Umbilical cord (tissue), 2 donors: ENCODE measurements around the gene CREG1. TPM values are rescaled to one million over a fixed set of nuclear protein-coding genes. Genes with fewer than 3 reads are reported as not detected.
A peak's percentile ranks its signal among the peaks of the same experiment; 100 is the strongest.
"Not testable (repeated sequence)": the region's sequence is repeated elsewhere in the genome, so short reads cannot be mapped to it uniquely, and the experiment has no call there.

Experiments used
- DNase-seq: peaks from one replicate; pipeline ENCODE4 v3.0.0-alpha.2; 2015; ENCODE audit warnings: low spot score
- total RNA-seq: library from RNA; depleted of rRNA; stranded (reverse); fragments of >200 nt; gene quantifications from one replicate; pipeline ENCODE4 v1.2.3, GENCODE V29; 2014; ENCODE audit warnings: low replicate concordance; ENCODE audit not compliant: insufficient read depth

Gene CREG1
- total RNA-seq: 56.8 TPM

DNA sequence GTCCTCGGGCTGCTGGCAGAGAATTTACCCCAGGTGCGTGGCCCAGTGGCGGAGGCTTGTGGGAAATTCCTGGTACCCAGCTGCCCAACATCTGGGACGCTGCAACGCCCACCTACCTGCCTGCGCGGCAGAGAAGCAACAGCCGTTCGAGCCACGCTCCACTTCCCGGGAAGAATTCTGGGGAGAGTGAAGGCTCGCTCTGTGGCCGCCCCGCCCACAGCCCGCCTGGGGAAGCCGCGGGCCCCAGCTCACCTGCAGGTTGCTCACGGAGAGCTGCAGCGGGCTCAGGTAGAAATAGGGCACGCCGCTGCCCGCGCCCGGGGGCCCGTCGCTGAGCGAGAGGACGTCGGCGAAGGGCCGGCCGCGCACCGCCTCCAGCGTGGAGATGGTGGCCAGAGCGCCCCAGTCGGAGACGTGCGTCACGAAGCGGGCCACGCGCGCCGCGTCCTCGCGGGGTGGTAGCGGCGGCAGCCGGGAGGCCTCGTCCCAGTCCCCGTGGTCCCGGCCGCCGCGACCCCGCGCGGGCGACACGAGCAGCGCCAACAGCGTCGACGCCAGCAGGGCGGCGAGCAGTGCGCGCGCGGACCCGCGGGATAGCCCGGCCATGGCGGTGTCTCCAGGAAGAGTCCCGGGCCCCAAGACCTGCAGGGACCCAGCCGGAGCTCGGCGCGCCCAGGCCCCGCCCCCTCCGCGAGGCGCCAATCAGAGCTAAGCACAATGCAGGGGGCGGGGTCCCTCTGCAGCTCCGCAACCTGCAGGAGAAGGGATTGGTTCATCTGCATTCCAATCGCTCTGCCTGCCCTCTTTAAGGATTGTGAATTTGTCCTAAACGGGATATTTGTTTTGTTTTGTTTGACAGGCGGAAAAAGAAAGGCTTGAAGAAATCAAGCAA, at the start of gene CREG1:
Gene CREG1, minus strand, starts transcription at position 627 of the 892 bp plus-strand sequence.
- DNase-seq: peak; percentile 94

DNA sequence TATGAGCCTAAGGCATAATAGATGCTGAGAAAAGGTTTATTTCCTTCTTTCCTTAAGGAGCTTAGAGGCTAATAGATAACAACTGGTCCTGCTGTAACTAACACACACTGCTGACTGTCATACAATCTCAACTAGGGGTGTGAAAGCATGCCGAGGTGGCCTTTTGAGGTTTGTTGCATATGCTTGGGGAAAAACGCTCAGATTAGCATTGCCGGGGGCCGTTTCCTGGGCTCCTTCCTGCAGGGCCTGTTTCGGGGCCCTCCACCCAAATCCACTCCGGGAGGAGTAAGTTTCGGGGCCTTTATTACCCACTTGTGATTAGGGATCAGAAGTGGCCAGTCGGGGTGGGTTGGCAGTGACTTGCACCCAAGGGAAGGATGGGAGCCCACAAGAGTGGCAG, 49.3 kb upstream of the CREG1 start:
- DNase-seq: no peak

DNA sequence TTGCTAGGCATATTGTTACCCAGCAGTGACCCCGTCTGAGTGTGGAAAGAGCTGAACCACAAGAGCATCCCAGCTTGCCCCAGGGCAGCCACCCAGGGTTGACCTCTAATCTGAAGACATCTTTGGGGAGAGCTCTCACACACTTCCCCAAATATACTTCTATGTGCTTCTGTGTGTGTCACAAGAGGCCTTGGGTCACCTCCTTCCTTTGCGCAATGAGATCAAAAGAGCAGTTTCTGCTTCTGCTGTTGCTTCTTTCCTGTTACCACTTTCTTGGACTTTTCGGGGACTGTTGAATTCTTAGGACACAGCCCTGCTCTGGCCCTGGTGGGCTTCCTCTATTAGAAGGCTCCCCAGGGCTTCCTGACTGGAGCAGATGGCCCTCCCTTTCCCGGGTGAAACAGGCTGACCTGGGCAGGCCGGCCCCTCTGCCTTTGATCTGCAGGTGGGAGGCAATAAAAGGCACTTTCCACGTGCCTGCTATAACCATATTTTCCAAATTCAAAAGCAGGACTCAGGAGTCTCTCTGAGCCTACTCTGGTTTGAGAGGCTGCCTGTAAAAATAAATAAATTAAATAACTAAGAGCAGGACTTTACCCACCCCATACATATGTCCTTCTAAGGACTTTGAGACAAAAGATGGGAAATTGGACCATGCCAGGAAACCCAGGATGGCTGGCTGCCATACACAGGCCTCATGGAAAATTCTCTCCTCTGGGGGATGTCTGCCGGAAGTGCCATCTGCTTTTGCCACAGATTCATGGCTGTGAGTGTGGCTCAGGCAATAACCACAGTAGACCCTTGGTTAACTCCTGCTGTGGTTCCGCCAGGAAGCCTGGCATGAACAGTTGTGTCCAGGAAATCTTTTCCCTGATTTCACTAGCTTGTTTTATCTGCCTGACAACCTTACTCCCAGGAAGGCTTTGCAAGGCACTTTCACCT, 48.2 kb upstream of the CREG1 start:
- DNase-seq: peak; percentile 29

DNA sequence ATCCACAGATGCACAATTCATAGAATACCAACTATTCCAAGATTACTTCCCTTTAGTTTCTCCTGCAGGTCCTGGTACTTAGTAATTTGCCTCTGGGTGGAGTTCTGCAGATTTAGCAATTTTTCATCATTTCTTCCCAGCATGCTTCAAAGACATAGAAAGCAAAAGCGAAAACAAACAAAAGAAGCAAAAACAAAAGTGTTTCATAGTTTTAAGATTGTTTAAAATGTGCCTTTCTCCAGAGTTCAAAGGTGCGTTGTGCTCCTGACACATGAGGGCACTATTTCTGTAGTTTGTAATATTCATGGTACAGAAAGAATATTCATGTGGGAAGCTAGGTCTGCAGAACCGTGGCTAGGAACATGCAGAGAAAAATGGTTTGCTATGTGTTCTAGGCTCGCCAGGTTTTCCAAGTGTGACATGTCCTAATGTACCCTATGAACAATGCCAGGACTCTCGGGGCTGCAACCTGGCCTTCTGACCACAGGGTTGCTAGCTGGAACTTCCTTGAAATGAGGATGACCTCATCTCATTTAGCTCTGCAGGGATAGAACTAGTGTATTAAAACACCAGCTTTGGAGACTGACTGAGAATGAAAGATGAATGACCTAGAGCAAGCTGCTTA, 46.5 kb upstream of the CREG1 start:
- DNase-seq: peak; percentile 72

DNA sequence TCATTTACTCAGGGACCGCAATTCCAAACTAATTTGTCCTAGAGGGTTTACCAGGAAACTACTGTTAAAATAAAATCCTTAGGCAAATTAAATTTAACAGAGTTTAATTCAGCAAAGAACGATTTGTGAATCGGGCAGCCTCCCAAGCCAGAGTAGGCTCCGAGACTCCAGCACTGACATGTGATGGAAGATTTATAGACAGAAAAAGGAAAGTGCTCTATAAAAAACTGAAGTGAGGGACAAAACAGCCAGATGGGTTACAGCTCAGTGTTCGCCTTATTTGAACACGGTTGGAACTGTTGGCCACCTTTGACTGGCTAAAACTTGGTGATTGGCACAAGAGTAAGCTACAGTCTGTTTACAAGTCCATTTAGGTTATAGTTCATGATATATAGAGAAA, 41.3 kb upstream of the CREG1 start:
- DNase-seq: no peak

DNA sequence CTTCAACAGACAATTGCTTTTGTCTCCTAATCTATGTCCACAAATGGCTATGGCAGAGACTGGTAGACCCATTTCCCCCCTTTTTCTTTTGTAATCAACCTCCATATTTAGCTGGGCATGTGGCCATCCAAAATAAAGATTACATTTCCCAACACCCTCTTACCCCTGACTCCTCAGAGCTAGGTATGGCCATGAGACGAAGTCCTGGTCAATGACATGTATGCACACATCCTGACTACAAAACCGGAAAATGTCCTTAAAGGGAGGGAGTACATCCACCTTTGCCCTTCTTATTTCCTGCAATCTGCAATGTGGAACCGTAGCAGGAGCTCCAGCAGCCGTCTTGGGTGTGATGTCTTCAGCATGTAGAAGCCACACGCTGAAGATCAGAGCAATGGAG, 40.3 kb upstream of the CREG1 start:
- DNase-seq: no peak

DNA sequence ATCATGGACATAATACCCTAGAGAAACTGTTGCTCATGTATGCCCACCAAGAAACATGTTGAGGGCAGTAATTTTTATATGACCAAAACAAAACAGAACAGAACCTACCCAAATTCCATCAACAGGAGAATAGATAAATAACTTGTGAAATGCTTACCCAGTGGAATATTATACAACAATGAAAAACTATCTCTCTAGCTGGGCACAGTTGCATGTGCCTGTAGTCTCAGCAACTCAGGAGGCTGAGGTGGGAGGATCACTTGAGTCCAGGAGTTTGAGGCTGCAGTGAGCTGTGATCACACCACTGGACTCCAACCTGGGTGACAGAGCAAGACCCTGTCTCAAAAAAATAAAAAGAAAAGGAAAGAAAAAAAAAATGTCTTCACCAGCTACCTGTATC, 38.9 kb upstream of the CREG1 start:
- DNase-seq: no peak

DNA sequence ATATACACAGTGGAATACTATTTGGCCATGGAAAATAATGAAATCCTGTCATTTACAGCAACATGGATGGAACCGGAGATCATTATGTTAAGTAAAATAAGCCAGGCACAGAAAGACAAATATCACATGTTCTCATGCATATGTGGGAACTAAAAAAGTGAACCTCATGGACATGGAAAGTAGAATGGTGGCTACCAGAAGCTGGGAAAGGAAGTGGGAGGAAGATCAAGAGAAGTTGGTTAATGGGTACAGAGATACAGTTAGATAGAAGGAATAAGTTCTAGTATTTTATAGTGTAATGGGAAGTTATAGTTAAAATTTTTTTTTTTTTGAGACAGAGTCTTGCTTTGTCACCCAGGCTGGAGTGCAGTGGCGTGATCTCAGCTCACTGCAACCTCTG, 34.8 kb upstream of the CREG1 start:
- DNase-seq: no peak

DNA sequence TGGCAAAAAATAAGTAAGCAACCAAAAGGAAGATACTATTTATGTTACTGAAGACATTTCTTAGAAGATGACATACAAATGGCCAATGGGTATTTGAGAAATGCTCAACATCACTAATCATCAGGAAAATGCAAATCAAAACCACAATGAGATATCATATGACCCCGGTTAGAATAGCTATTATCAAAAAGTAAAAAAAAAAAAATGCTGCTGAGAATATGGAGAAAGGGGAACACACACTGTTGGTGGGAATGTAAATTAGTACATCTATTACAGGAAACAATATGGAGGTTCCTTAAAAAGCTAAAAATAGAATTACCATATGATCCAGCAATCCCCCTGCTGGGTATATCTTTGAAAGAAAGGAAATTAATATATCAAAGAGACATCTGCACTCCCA, 34.3 kb upstream of the CREG1 start:
- no peak for DNase-seq

DNA sequence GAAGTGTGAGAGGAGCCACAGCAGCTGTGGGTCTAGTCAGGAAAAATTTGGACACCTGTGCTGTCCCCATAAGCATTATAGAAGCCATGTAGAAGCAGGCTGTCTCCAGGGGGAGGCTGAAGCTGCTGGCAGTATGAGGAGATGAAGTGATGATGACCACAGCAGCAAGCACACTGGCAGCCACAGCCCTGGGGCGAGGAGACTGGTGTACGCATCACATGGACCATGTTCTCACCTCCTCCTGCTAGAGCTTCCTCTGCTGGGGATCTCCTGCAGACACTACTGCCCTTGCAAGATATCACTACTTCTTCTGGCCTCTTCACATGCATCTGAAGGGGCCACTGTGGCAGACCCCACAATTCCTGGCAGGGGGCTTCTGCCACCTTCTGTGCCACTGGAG, 33.8 kb upstream of the CREG1 start:
- DNase-seq: no peak

DNA sequence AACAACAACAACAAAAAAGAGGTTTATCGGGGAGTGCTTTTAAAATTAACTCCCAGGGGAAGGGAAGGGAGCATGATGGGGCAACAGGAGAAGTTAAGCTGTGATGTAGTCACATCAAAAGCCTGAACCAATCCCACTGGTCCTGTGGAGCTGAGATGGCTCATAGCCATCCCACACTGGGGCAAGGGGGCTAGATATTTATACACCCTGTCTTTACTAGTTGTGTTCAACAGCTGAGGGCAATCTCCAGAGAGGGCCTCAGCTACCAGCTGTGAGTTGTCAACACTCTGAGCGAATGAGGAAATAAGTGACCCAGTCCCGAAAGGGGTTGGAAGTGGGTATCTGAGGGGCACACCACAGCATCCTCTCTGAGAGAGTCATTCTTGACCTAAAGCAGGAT, 31.0 kb upstream of the CREG1 start:
- no peak for DNase-seq

DNA sequence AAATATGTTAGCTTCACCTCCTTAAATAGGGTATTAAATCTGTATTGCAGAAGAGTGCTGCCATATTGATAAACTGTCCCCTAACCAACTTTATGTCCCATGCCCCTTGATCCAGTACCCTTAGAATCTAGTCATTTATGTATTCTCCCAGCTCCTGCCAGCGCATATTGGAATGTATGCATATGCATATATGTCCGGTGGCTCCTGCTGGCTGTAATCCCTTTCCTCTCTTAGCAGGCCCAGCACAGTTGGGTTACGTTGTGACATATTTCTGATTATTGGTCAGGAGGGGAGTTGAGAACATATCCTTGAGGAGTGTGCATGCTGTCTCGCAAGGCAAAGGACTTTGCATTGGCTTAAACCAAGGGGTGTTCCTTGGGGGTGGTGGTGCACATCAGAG, 29.2 kb upstream of the CREG1 start:
- DNase-seq: no peak

DNA sequence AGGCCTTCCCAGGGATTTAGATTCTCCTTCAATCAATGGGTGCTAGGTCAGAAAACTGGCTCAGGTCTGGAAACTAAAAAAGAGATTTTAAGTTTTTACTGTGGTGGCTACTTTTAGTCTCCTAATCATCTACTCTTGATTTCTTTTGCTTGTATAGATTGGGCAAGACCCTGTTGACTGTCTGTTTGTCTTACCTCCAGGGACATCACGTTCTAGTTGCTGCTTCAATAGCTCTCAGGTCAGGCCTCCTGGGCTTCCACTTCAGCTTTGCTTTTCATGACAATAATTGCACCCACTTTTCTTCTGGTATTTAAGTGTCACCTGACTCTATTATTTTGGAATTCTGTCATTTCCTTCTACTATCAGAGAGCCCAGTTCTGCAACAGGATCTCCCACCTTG, 28.5 kb upstream of the CREG1 start:
- no peak for DNase-seq

DNA sequence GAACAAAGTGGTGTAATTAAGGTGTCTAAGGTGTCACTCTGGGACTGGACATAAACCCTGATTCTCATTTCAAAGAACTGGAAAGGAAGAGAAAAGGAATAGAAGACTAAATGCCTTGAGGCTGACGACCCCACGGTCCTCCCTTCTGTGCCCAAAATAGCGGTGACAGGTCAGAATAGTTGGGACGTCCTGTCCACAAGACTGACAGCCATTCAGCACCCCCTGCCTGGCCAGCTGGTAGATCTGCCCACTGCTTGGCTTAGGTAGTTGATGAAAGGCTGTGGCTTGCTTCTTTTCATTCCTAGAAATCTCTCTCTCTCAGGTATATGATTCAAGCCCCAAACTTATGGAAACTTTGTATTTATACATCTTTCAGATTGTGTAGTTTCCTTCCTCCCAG, 26.4 kb upstream of the CREG1 start:
- DNase-seq: no peak

DNA sequence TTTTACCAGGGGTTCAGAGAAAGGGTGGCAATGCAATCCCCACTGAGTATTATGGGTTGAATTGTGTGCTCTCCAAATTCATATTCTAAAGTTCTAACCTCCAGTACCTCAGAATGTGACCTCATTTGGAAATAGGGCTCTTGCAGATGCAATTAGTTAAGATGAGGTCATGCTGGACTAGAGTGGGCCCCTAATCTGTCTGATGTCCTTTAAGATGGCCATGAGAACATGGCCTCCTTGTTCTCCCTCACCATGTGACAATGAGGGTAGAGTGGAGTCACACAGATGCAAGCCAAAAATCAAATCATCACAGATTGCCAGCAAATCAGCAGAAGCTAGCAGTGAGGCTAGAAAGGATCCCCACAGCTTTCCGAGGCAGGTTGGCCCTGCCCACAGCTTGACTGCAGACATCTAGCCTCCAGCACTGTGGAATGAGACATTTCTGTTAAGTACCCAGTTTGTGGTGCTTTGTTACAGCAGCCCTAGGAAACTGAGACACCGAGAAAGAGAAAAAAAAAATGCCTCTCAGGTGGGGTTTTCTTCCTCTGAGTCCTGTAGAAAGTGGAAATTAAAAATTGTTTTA, 25.5 kb upstream of the CREG1 start:
- DNase-seq: no peak

DNA sequence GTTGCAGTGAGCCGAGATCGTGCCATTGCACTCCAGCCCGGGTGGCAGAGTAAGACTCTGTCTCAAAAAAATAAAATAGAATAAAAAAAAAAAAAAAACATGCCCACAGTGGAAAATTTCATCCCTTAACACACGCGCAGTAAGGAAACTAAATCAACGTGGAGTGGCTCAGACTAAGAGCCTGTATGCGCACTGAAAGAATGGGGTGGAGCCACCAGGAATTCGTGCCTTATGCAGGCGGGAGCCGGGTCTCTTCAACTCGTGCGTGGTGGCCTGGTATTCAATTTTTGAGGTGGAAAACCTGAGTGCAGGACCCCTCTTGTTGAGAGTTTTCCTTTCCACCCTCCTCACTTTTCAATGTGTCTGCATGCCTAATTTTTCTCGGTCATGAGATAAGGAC, 22.1 kb upstream of the CREG1 start:
- DNase-seq: no peak

DNA sequence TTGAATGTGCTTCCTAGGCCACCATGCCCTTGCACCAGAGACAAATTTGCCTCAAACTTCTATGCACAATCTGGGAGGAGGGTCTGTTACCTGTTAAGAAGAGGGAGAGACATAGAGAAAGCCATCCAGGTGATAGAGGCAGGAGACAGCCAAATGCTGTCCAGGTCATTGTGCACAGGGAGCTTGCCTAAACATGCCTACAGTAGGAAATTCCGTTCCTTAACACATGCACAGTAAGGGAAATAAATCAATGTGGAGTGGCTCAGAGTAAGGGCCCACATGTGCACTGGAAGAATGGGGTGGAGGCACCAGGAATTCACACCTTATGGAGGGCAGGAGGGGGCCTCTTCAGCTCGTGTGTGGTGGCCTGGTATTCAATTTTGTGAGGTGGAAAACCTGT, 19.5 kb upstream of the CREG1 start:
- DNase-seq: no peak

DNA sequence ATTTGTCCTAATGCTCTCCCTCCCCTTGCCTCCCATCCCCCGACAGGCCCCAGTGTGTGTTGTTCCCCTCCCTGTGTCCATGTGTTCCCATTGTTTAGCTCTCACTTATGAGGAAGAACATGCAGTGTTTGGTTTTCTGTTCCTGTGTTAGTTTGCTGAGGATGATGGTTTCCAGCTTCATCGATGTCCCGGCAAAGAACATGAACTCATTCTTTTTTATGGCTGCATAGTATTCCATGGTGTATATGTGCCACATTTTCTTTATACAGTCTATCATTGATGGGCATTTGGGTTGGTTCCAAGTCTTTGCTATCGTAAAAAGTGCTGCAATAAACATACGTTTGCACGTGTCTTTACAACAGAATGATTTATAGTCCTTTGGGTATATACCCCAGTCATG, 17.1 kb upstream of the CREG1 start:
- not testable (repeated sequence) for DNase-seq

DNA sequence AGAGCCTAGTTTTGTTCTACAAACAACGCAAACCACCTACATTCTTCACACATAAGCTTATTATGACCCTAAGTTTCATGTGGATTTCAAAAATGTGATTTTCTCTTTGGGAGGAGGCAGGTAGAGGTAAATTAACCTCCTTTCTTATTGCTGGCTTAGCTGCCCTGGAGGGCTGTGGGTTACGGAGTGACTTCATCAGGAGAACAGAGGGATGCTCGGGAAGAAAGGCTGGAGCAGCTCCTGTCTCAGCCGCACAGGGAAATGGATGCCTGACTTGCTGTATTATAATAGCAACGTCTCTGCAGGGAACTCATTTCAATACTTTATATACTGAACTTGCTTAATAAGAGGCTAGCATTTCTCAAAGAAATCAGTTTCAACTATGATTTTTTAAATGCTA, 14.1 kb upstream of the CREG1 start:
- DNase-seq: no peak

DNA sequence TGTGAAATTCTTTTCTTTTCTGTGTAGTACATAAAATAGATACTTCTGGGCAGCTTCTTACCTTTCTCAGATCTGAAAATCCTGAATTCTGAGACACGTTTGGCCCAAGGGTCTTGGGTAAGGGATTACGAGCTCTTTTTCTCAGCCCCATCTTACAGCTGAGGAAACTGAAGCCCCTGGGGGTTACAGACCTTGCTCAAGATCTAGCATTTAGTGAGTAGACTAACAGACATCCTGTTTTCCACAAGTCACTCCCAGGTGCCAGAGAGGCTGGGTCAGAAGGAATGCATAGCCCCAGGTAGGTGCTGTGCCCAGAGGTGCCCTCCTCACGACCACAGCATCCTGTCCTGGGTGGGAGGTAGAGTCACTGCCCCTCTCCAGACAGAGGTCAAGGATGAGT, 13.2 kb upstream of the CREG1 start:
- no peak for DNase-seq

DNA sequence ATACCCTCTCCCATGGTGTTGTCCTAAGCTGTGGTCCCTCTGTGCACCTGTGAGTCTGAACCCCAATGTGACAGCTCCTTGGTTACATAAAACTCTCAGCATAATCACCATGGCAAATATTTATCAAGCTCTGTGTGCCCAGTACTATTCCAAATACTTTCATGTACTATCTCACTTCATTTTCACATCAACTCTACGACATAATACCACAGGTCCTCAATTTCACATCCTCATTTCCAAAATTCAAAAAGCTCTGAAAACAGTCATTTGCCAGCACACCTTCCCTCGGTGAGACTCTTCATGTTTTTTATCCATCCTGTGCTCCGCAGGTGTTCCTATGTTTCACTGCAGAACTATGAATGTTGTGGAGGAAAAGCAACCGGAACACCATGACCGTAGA, 12.4 kb upstream of the CREG1 start:
- no peak for DNase-seq
